GM12891 (cell line): ENCODE data around the gene MRPL19.

Experiments
- DNase-seq: peaks from one replicate; pipeline ENCODE4 v3.0.0; 2011; ENCODE audit warnings: low spot score; ENCODE audit not compliant: insufficient read length
- FAIRE-seq: peaks from 2 replicates; lab custom pipeline; 2011; peaks lifted over from hg19 to GRCh38; lab: Jason Lieb, UNC
- PAX5 ChIP-seq: IDR thresholded peaks from 2 replicates; pipeline ENCODE4 v1.6.1; 2011; ENCODE audit warnings: low read length, moderate library complexity, mild to moderate bottlenecking; ENCODE audit not compliant: insufficient read depth, severe bottlenecking
- POLR2A ChIP-seq: IDR thresholded peaks from 2 replicates; pipeline ENCODE4 v1.6.1; 2011; ENCODE audit warnings: low read depth, low read length, control low read depth
- POLR2AphosphoS5 ChIP-seq: IDR thresholded peaks from 2 replicates; pipeline ENCODE4 v1.6.1; 2011; ENCODE audit warnings: low read depth, low read length, control low read depth
- POU2F2 ChIP-seq: IDR thresholded peaks from 2 replicates; pipeline ENCODE4 v1.6.1; 2011; ENCODE audit warnings: low read depth, mild to moderate bottlenecking, control low read depth, low read length, moderate library complexity
- SPI1 ChIP-seq: IDR thresholded peaks from 2 replicates; pipeline ENCODE4 v1.6.1; 2011; ENCODE audit warnings: low read depth, low read length, control low read depth
- TAF1 ChIP-seq: IDR thresholded peaks from 2 replicates; pipeline ENCODE4 v1.6.1; 2011; ENCODE audit warnings: low read depth, low read length, control low read depth

MRPL19 gene

DNA sequence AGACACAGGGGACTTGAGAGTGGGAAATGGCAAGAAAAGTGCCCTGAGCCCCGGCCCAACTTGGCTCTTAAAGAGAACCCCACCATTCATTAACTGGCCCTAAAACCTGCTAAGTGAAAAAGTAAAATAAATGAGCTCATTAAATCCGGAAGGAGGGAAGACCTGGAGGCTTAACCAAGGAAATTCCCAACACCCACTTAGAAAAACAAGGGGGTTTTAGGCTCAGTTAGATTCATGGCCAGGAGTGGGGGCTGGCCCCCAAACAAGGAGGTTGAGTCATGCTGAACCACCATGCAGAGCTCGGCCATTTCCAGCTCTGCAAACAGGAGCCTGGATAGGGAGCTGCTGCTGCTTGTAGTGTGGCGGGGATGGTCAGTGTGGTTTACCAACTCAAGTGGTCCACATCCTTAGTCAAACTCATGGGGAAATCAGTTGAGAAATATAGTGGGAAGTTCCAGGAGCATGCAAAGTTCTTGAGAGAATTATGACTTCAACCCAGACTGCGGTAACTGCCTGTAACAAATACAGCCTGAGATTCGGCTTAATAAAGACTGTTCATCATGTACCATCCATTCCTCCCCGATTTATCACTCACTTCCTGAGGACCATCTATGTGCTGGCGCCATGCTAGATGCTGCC lies 39.7 kb upstream of the MRPL19 start:
- TF ChIP-seq TAF1 = no peak
- no peak for TF ChIP-seq PAX5
- no peak for TF ChIP-seq SPI1
- no peak for FAIRE-seq
- DNase-seq = no peak

DNA sequence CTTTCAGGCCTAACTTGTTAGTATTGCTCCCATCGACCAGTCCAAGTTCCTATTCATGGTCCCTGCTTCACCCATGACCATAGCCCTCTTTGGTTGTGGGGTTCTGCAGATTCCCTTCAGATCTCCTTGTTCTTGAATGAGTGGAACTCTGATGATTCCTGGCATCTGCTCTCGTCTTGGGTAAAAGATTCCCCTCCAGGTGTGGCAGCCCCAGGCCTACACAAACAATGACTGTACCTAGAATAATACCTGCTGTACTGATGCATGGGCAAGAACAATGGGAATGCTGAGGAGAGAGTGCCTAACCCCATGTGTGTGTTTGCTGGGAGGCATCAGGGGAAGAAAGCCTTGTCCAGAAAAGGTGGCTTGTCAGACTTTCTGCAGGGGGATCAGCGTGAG lies 39.2 kb upstream of the MRPL19 start:
- TF ChIP-seq SPI1 = no peak
- TF ChIP-seq POLR2AphosphoS5 = no peak
- no peak for TF ChIP-seq POLR2A
- FAIRE-seq (no peak), DNase-seq (no peak)

DNA sequence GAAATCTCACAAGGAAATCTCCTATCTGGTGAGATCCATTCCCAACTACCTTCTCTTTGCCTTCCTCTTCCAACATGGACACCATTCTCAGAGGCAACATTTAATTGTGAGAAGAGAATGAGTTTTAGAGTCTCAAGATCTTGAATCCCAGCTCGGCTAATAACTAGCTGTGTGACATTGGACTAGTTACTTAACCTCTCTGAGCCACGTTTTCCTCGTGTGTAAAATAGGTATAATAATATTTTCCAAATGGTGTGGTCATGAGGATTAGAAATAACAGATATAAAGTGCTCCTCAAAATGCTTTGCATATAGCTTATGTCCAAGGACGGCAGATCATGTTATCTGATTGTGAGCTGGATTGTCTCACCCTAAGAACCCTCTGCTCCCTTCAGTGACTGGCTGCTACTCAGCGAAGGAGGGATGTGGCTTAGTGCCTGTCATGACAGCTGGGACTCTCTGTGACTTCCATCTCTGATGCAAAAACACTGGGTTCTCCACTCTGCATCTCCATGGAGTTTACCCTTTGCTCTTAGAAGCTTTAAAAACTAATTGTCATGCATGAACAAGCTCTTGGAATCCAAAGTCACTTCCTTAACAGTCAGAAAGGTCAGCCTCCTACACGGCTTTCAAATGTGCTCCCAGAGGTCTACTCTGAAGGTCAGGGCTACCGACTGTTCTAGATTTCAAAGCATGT lies 38.4 kb upstream of the MRPL19 start:
- DNase-seq (no peak), FAIRE-seq (no peak)
- TF ChIP-seq POLR2AphosphoS5 = no peak
- TF ChIP-seq POLR2A = no peak
- TF ChIP-seq PAX5 = no peak
- TF ChIP-seq TAF1 = no peak
- no peak for TF ChIP-seq SPI1
- no peak for TF ChIP-seq POU2F2

DNA sequence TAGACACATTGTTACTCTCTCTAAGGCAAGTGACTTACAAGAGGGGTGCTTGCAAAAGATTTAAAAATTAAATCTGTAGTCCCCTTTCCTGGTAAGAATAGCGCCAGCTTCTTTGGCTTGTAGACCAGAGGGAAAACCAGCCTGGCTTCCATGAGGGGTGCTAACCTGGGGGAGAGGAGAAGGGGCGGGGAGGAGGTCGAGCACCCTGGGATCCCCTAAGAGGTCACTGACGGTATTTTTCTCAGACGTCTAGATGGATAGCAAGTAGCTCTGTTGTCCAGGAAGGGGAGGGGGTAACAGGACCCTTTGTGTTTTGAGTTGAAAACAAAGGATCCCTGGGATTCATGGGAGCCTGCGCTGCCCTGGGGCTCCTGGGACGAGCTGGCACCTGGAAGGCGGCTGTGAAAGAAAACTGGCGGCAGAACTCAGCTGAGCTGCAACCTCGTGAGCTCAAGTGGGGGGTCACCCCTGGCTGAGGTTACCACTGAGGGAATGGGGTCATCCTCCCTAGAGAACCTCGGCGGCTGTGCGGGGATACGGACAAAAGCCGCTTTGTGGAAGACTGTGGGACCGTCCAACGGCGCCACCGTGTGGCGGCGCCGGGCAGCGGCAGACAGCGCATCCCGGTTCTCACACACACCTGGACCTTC lies 37.8 kb upstream of the MRPL19 start:
- TF ChIP-seq POLR2AphosphoS5 (no peak), POLR2A (no peak), SPI1 (no peak), PAX5 (no peak), TAF1 (no peak), POU2F2 (no peak)
- DNase-seq (peak; percentile 58), FAIRE-seq (peak; percentile 90)

DNA sequence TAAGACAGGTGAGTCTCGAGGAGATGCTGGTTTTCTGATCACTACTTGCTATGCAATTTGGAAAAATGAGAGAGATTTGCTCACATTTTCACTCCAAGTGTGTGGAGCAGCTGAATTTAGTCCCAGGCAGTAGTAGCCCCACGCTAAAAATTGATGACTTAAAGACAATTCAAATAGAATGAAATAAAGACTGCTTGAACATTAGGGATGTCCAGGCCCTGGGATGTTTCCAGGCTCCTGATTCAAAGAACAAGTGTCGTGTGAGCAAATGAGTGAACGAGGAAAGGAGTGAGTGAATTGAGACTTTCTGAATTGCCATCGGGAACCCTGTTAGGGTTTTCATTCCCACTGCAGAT lies 37.3 kb upstream of the MRPL19 start:
- no peak for TF ChIP-seq TAF1
- no peak for TF ChIP-seq POU2F2
- TF ChIP-seq POLR2A = no peak
- DNase-seq (no peak), FAIRE-seq (no peak)

DNA sequence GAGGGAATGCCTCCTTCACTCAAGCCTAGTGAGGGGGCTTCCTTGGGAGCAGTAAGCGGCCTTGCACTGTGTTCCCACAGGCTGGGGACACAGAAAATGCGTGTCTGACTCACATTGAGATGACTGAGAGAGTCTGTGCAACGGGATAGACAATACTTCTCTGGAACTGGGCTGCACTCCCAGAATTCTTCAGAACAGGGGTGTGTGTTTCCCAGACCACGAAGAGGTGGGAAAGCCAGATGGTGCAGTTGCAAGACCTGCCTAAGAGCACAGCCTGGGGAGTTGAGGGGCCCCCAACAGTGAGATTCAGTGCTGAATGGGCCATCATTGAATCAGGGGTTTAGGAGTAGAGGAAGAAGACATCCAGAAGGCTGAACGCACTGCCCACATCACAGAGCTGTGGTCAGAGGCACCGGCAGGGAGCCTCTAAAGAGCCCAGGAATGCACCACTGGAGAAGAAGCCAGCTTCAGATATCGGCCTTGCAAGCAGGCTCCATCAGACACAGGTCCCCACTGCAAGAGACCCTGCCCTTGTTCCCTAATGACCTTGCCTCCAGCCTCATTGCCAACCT lies 36.6 kb upstream of the MRPL19 start:
- no peak for TF ChIP-seq PAX5
- TF ChIP-seq POLR2AphosphoS5 = no peak
- no peak for TF ChIP-seq POLR2A
- no peak for TF ChIP-seq SPI1
- no peak for TF ChIP-seq POU2F2
- no peak for TF ChIP-seq TAF1
- no peak for DNase-seq
- FAIRE-seq = no peak

DNA sequence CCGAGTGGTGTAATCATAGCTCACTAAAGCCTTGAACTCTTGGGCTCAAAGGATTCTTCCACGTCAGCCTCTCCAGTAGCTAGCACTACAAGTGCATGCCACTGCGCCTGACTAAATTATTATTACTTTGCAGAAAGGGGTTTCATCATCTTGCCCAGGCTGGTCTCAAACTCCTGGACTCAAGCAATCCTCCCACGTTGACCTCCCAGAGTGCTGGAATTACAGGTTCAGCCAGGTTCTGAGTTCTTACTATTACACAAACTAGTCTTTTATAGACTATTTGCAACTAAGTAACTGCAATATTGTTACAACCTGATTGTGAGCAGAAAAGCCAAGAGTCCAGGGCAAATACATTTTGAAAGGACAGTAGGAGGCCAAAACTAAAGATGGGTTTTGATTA lies 35.9 kb upstream of the MRPL19 start:
- DNase-seq (no peak), FAIRE-seq (no peak)
- TF ChIP-seq SPI1 (no peak), POLR2A (no peak), POU2F2 (no peak), TAF1 (no peak), POLR2AphosphoS5 (no peak), PAX5 (no peak)

DNA sequence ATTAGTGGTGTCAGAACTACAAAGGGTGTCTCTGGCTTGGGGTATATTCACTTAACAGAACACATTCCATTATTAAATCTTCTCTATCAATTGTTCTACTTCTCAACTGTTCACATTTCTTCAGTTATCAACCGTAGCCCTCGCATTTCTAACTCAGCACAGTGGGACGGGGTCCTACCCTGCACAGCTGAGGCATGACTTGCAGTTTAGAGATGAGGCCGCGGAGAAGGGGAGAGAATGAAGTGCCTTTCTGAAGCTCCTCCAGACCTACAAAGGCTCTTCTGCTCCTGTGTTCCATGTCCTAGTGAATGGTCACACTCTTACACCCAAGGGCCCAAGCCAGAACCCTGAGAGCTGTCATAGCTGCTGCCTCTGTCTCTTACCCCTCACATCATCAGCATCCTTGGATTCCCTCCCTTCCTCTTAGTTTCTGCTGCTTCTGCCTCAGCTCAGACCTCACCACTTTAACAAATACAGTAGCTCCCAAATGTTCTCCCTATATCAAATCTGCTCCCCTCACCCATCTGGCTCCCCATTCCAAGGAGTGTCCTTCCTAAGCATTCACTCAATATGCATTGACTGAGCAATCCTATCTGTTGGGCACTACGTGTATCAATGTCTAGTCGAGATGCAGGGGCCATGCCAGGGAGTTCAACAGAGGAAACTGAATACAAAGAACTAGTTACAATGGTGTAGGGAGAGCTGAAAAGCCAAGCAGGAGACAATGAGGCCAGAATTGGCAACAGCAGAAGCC lies 34.3 kb upstream of the MRPL19 start:
- no peak for TF ChIP-seq POLR2A
- no peak for FAIRE-seq
- no peak for DNase-seq

DNA sequence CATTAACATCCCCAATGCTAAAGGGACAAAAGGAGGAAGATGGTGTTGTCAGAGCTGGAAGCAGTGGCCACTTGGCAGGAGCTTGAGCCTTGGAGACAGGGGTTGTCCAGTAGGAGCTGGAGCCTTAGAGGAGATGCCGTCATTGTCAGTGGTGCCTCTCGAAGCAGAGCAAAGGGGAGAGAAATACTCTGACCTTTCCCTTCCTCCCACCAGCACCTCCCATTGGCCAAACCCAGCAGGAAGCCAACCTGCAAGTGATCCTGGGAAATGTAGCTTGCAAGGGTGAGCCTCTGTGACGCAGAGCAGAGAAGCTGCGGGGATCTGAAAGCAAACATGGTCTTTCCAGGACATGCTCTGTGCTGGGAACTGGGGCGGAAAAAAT lies 33.7 kb upstream of the MRPL19 start:
- TF ChIP-seq POU2F2 (no peak), PAX5 (no peak), SPI1 (no peak), POLR2A (no peak), POLR2AphosphoS5 (no peak), TAF1 (no peak)
- FAIRE-seq (no peak), DNase-seq (no peak)
